Naive thymus-derived CD4-positive, alpha-beta T cell (primary cell): ENCODE measurements around the gene DENND4A. TPM values are rescaled to one million over a fixed set of nuclear protein-coding genes. Genes with fewer than 3 reads are reported as not detected.
A peak's percentile ranks its signal among the peaks of the same experiment; 100 is the strongest.

Experiments
- ATAC-seq: fragments of 150-1000 bp; cut with Tn5 transposase; 2 replicates; pipeline ENCODE4 v1.10.0; 2021; ENCODE audit warnings: mild to moderate bottlenecking, moderate library complexity
- CTCF ChIA-PET: fragments of 350-600 bp; sonication (Branson Sonifier 250); formaldehyde crosslinking; loops from one replicate; lab custom pipeline; 2021; ENCODE audit warnings: antibody characterized with exemption; lab: Charles Lee
- POLR2A ChIA-PET: fragments of 350-600 bp; sonication (Branson Sonifier 250); formaldehyde crosslinking; loops from one replicate; lab custom pipeline; 2021; ENCODE audit warnings: antibody characterized with exemption, inconsistent platforms; lab: Charles Lee
- DNase-seq, 9 donors: peaks; one replicate each; pipeline versions ENCODE4 v3.0.0 to v3.0.0-alpha.2; 2020 to 2022; ENCODE audit warnings: mixed read lengths in 1 of 9
- H3K27ac ChIP-seq: one replicate; pipeline ENCODE4 v1.7.0; 2013; ENCODE audit warnings: mild to moderate bottlenecking, low read depth, low read length, moderate library complexity
- H3K27me3 ChIP-seq, 2 donors: one replicate each; pipeline ENCODE4 v1.7.0; 2013; ENCODE audit warnings: low read length in 2 of 2, mild to moderate bottlenecking in 2 of 2, moderate library complexity in 2 of 2; ENCODE audit not compliant: control insufficient read depth in 2 of 2, insufficient read depth in 2 of 2
- H3K36me3 ChIP-seq, 3 experiments: 1 replicate in 2 of 3; 2 replicates in 1 of 3; pipeline ENCODE4 v1.7.0; 2013; ENCODE audit warnings: low read length in 3 of 3, mild to moderate bottlenecking in 3 of 3, moderate library complexity in 1 of 3; ENCODE audit not compliant: insufficient read depth in 3 of 3, control insufficient read depth in 2 of 3
- H3K4me1 ChIP-seq, 2 donors: one replicate each; pipeline ENCODE4 v1.7.0; 2013; ENCODE audit warnings: low read length in 2 of 2, mild to moderate bottlenecking in 2 of 2, moderate library complexity in 1 of 2; ENCODE audit not compliant: control insufficient read depth in 2 of 2, insufficient read depth in 2 of 2
- H3K4me3 ChIP-seq: 2 replicates; pipeline ENCODE4 v1.7.0; 2013; ENCODE audit warnings: mild to moderate bottlenecking, low read length
- H3K9me3 ChIP-seq, 3 experiments: 1 replicate in 2 of 3; 2 replicates in 1 of 3; pipeline ENCODE4 v1.7.0; 2013; ENCODE audit warnings: low read length in 3 of 3; ENCODE audit not compliant: control insufficient read depth in 2 of 3
- H3K27ac Mint-ChIP-seq, 9 donors: one replicate each; pipeline ENCODE4 v1.8.0; 2020 to 2022; ENCODE audit warnings: mixed read lengths in 9 of 9, mild to moderate bottlenecking in 8 of 9, moderate library complexity in 5 of 9, inconsistent platforms in 2 of 9
- H3K27me3 Mint-ChIP-seq, 5 donors: one replicate each; pipeline ENCODE4 v1.8.0; 2021 to 2022; ENCODE audit warnings: mixed read lengths in 5 of 5, mild to moderate bottlenecking in 1 of 5
- H3K36me3 Mint-ChIP-seq, 5 donors: one replicate each; pipeline ENCODE4 v1.8.0; 2020 to 2022; ENCODE audit warnings: mixed read lengths in 5 of 5, mild to moderate bottlenecking in 3 of 5, inconsistent platforms in 1 of 5
- H3K4me1 Mint-ChIP-seq, 7 donors: one replicate each; pipeline ENCODE4 v1.8.0; 2020 to 2022; ENCODE audit warnings: mixed read lengths in 7 of 7, mild to moderate bottlenecking in 3 of 7, inconsistent platforms in 1 of 7
- H3K4me3 Mint-ChIP-seq, 10 donors: one replicate each; pipeline ENCODE4 v1.8.0; 2020 to 2022; ENCODE audit warnings: mild to moderate bottlenecking in 10 of 10, mixed read lengths in 10 of 10, moderate library complexity in 6 of 10, inconsistent platforms in 2 of 10
- H3K9me3 Mint-ChIP-seq, 11 donors: one replicate each; pipeline ENCODE4 v1.8.0; 2020 to 2022; ENCODE audit warnings: mixed read lengths in 11 of 11, mild to moderate bottlenecking in 4 of 11, inconsistent platforms in 1 of 11, moderate library complexity in 1 of 11
- intact Hi-C, 2 donors: fragments of 100-400 bp; cut with micrococcal nuclease; formaldehyde crosslinking; loops; one replicate each; pipeline ENCODE4 v1.15.1; 2023
- polyA plus RNA-seq, 2 donors: library from polyadenylated mRNA; unstranded; fragments of 300-500 nt; fragmentation: Illumina TruSeq; gene quantifications; one replicate each; pipeline ENCODE4 v1.2.3, GENCODE V29; 2021
- total RNA-seq, 6 experiments: library from RNA in 5 of 6; stranded (reverse) in 5 of 6; gene quantifications; 1 replicate in 5 of 6; 2 replicates in 1 of 6; pipeline ENCODE4 v1.2.3 and lab custom pipeline; 2021 to 2026

DENND4A gene
- total RNA-seq: 10 to 100 TPM; 40.0 to 67.9 (median 64.6) TPM
- polyA plus RNA-seq: 10 to 100 TPM; 14.1 to 14.9 TPM
- total RNA-seq (lab: John Stamatoyannopoulos, UW): 222 reads per million, percentile 94 among the genes with 10 or more reads in this experiment

DNA sequence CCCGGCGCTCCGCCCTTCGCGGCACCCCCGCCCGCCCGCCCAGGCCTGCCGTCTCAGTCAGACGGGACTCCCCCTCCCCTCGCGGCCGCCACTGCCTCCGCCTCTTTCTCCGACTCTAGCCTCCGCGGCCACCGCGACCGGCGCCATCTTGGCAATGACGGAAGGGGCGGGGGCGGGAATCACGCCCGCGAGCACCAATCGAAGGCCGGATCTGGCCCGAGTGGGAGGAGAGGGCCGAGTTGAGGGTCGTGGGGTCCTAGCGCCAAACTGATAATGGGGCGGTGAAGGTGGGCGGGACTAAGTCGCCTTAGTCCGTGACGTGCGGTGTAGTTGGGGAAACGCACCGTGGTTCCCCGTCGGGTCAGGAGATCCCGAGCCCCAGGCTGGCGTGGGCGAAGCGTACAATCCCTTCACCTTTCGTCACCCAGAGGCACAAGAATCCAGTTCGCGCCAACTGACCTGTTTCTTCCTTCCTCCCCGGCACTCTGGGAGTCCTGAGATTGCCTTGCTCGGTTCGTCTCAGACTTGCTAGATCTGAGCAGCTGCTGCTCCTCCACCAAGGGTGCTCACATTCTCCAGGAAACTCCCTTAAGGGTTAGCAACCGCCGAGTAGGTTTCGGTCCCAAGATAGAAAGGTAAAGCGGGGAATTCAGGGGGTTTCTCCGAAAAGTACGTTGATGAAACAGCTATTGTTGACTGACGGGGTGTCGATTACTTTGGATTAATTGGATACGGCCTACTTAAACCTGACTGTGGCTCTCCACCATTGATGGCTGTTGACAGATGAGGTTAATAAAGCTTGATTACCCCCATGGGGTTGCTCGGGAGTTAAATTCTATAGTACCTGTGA lies at the start of gene DENND4A:
Gene DENND4A (minus strand): TSS at position 156 of the 850 bp plus-strand sequence. CDS start 35,843 bp downstream, outside the sequence.
- peak within 1 kb of the TSS; percentile 89 to 99 (median 93) for H3K4me3 Mint-ChIP-seq
- H3K9me3 Mint-ChIP-seq: no peaks in the 10 kb centered on the region
- peaks cover 0 to 4% (median 0%) of the 10 kb centered on the region in 5 donors for H3K36me3 Mint-ChIP-seq
- POLR2A ChIA-PET: interaction anchor here (0.6 to 6.6 kb wide), 15 partner anchors 10 to 185 kb away, joined by 3 to 67 read pairs (median 16); partner anchors contain the start of gene RAB11A
- peaks cover 18 to 66% (median 49%) of the 10 kb centered on the region in 7 donors for H3K4me1 Mint-ChIP-seq
- peaks cover 24 to 33% of the 10 kb centered on the region in 2 donors for H3K4me1 ChIP-seq
- CTCF ChIA-PET: interaction anchor here (1.0 to 2.1 kb wide), 8 partner anchors 14 to 42 kb away, joined by 3 to 9 read pairs (median 6); no protein-coding TSS in a partner anchor
- intact Hi-C loops: loop anchor here (1.0 to 10.0 kb wide), 10 partner anchors 15 to 898 kb away; partner anchors contain the start of genes DPP8 (in 1 of the 2), RAB11A (in 1 of the 2) and RNU5B-1 (in 1 of the 2)
- ATAC-seq (peak; percentile 91), DNase-seq (peak; percentile 95 to 99 (median 98))
- no peaks in the 10 kb centered on the region for H3K27me3 ChIP-seq
- H3K27ac Mint-ChIP-seq: peak within 1 kb of the TSS; percentile 94 to 100 (median 98)
- H3K4me3 ChIP-seq: peak within 1 kb of the TSS; percentile 91
- H3K36me3 ChIP-seq: peaks cover 0 to 5% (median 0%) of the 10 kb centered on the region in 3 experiments
- H3K9me3 ChIP-seq: no peaks in the 10 kb centered on the region
- H3K27ac ChIP-seq: peak within 1 kb of the TSS; percentile 99
- H3K27me3 Mint-ChIP-seq: no peaks in the 10 kb centered on the region

DNA sequence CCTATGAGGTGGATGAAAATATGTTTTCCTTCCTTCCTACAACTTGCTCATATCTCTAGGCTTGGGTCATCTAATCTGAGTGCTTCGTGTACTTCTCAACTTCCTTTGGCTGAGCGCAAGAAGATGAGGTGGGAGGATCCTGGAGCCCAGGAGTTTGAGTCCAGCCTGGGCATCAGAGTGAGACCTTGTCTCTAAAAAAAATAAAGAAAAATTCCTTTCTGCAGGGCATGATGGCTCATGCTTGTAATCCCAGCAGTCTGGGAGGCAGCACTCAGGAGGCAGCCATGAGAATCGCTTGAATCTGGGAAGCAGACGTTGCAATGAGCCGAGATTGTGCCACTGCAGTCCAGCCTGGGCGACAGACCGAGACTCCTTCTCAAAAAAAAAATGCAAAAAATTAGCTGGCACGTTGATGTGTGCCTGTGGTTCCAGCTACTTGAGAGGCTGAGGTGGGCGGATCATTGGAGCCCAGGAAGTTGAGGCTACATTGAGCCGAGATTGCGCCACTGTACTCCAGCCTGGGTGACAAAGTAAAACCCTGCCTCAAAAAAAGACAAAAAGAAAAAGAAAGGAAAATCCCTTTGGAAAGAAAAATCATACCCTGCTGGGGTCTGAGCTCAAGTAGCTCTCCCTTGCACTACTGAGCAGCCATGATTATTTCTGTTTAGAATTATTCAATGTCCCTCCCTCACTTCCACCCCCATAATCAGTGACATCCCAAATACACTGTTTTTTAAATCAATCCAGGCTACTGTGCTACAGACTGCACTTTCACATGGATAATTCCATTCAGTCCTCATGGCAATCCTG lies 49.2 kb upstream of the DENND4A start:
- ChIA-PET POLR2A (interaction anchor here (0.6 to 1.1 kb wide), 3 partner anchors 28 to 72 kb away, joined by 3 read pairs; partner anchors contain the start of gene RAB11A), CTCF (interaction anchor here (1.1 to 1.5 kb wide), 2 partner anchors 9 to 15 kb away, joined by 3 read pairs; no protein-coding TSS in a partner anchor)
- H3K4me1 ChIP-seq: no peaks in the 10 kb centered on the region
- H3K9me3 ChIP-seq: no peaks in the 10 kb centered on the region
- Mint-ChIP-seq H3K9me3 (peaks cover 0 to 4% (median 0%) of the 10 kb centered on the region in 11 donors), H3K4me3 (no peak overlapping the region), H3K27ac (peak overlapping the region in 1 of 9 donors; percentile 53), H3K36me3 (no peaks in the 10 kb centered on the region), H3K27me3 (peaks cover 0 to 11% (median 0%) of the 10 kb centered on the region in 5 donors), H3K4me1 (peaks cover 0 to 5% (median 0%) of the 10 kb centered on the region in 7 donors)
- DNase-seq: no peak
- no peak overlapping the region for H3K4me3 ChIP-seq
- no peaks in the 10 kb centered on the region for H3K27me3 ChIP-seq
- no peaks in the 10 kb centered on the region for H3K36me3 ChIP-seq
- no peak for ATAC-seq
- intact Hi-C loops: no loop called here
- H3K27ac ChIP-seq: no peak overlapping the region

GRCh38 chr15:65839985-65840384 lies 47.9 kb upstream of the DENND4A start:
- Histone ChIP-seq H3K4me1 (no peaks in the 10 kb centered on the region), H3K36me3 (no peaks in the 10 kb centered on the region), H3K27ac (no peak overlapping the region), H3K27me3 (no peaks in the 10 kb centered on the region), H3K4me3 (no peak overlapping the region), H3K9me3 (no peaks in the 10 kb centered on the region)
- intact Hi-C loops: no loop called here
- Mint-ChIP-seq H3K36me3 (no peaks in the 10 kb centered on the region), H3K4me1 (peaks cover 0 to 8% (median 5%) of the 10 kb centered on the region in 7 donors), H3K27ac (no peak overlapping the region), H3K27me3 (peaks cover 0 to 4% (median 0%) of the 10 kb centered on the region in 5 donors), H3K9me3 (peaks cover 0 to 4% (median 0%) of the 10 kb centered on the region in 11 donors), H3K4me3 (no peak overlapping the region)
- ChIA-PET POLR2A (no interaction called here), CTCF (no interaction called here)
- ATAC-seq: no peak
- no peak for DNase-seq

GRCh38 chr15:65839354-65839901 lies 47.3 kb upstream of the DENND4A start:
- H3K4me1 ChIP-seq: no peaks in the 10 kb centered on the region
- H3K27me3 ChIP-seq: no peaks in the 10 kb centered on the region
- H3K9me3 ChIP-seq: no peaks in the 10 kb centered on the region
- H3K36me3 Mint-ChIP-seq: no peaks in the 10 kb centered on the region
- peaks cover 0 to 4% (median 0%) of the 10 kb centered on the region in 5 donors for H3K27me3 Mint-ChIP-seq
- H3K27ac ChIP-seq: no peak overlapping the region
- ChIA-PET CTCF (no interaction called here), POLR2A (interaction anchor here (0.6 kb wide), 1 partner anchor 23 kb away, joined by 3 read pairs; no protein-coding TSS in a partner anchor)
- H3K9me3 Mint-ChIP-seq: peaks cover 0 to 4% (median 0%) of the 10 kb centered on the region in 11 donors
- H3K27ac Mint-ChIP-seq: no peak overlapping the region
- H3K36me3 ChIP-seq: no peaks in the 10 kb centered on the region
- intact Hi-C loops: no loop called here
- ATAC-seq (no peak), DNase-seq (no peak)
- H3K4me1 Mint-ChIP-seq: peaks cover 0 to 11% (median 8%) of the 10 kb centered on the region in 7 donors
- H3K4me3 Mint-ChIP-seq: no peak overlapping the region
- H3K4me3 ChIP-seq: no peak overlapping the region

GRCh38 chr15:65837301-65838294 lies 45.5 kb upstream of the DENND4A start:
- POLR2A ChIA-PET: interaction anchor here (1.0 to 6.6 kb wide), 2 partner anchors 12 to 45 kb away, joined by 3 to 67 read pairs; partner anchors contain the start of gene DENND4A
- Mint-ChIP-seq H3K4me3 (peak overlapping the region in 1 of 10 donors; percentile 37), H3K9me3 (no peaks in the 10 kb centered on the region), H3K4me1 (peaks cover 17 to 29% (median 25%) of the 10 kb centered on the region in 7 donors), H3K27ac (peak overlapping the region in 3 of 9 donors; percentile 28 to 38 (median 34)), H3K36me3 (no peaks in the 10 kb centered on the region), H3K27me3 (peaks cover 0 to 4% (median 0%) of the 10 kb centered on the region in 5 donors)
- no peak for DNase-seq
- intact Hi-C loops: no loop called here
- Histone ChIP-seq H3K27me3 (no peaks in the 10 kb centered on the region), H3K9me3 (no peaks in the 10 kb centered on the region), H3K27ac (no peak overlapping the region), H3K36me3 (no peaks in the 10 kb centered on the region), H3K4me1 (peaks cover 14 to 18% of the 10 kb centered on the region in 2 donors), H3K4me3 (no peak overlapping the region)
- ATAC-seq: peak; percentile 40
- CTCF ChIA-PET: interaction anchor here (0.5 to 0.7 kb wide), 2 partner anchors 22 to 798 kb away, joined by 3 to 4 read pairs; no protein-coding TSS in a partner anchor
